ENCODE measurements around the gene PIK3CG. TPM values are rescaled to one million over a fixed set of nuclear protein-coding genes. Genes with fewer than 3 reads are reported as not detected.

PIK3CG gene
- total RNA-seq, 1 donor = not detected

GRCh38 chr7:106855540-106856132, 9.4 kb upstream of the PIK3CG start:
- H3K4me2 ChIP-seq (ENCODE audit: insufficient read depth, low read length) = no peak overlapping the region
- no peaks in the 10 kb centered on the region for H3K27me3 ChIP-seq (ENCODE audit: insufficient read depth, low read length)
- TF ChIP-seq, protein P1, sequence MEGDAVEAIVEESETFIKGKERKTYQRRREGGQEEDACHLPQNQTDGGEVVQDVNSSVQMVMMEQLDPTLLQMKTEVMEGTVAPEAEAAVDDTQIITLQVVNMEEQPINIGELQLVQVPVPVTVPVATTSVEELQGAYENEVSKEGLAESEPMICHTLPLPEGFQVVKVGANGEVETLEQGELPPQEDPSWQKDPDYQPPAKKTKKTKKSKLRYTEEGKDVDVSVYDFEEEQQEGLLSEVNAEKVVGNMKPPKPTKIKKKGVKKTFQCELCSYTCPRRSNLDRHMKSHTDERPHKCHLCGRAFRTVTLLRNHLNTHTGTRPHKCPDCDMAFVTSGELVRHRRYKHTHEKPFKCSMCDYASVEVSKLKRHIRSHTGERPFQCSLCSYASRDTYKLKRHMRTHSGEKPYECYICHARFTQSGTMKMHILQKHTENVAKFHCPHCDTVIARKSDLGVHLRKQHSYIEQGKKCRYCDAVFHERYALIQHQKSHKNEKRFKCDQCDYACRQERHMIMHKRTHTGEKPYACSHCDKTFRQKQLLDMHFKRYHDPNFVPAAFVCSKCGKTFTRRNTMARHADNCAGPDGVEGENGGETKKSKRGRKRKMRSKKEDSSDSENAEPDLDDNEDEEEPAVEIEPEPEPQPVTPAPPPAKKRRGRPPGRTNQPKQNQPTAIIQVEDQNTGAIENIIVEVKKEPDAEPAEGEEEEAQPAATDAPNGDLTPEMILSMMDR (IDR thresholded peaks at IDR 0.05; ENCODE audit: extremely low read depth, low read depth, low read length) = no peak
- H3K4me1 ChIP-seq (ENCODE audit: insufficient read depth, low read length) = no peaks in the 10 kb centered on the region
- H3K79me2 ChIP-seq (ENCODE audit: insufficient read depth, low read length) = no peaks in the 10 kb centered on the region
- H2AFZ ChIP-seq (ENCODE audit: low read length) = no peak overlapping the region
- H3K27ac ChIP-seq (ENCODE audit: low read depth, low read length) = no peak overlapping the region
- no peaks in the 10 kb centered on the region for H3K9me3 ChIP-seq (ENCODE audit: low read depth, low read length)
- DNase-seq (ENCODE audit: insufficient read length, low spot score, missing footprints) = no peak
- H4K20me1 ChIP-seq (ENCODE audit: insufficient read depth, low read length) = no peaks in the 10 kb centered on the region
- H3K4me3 ChIP-seq (ENCODE audit: insufficient read depth, low read length) = no peak overlapping the region
- H3K36me3 ChIP-seq (ENCODE audit: insufficient read depth, low read length) = no peaks in the 10 kb centered on the region

DNA sequence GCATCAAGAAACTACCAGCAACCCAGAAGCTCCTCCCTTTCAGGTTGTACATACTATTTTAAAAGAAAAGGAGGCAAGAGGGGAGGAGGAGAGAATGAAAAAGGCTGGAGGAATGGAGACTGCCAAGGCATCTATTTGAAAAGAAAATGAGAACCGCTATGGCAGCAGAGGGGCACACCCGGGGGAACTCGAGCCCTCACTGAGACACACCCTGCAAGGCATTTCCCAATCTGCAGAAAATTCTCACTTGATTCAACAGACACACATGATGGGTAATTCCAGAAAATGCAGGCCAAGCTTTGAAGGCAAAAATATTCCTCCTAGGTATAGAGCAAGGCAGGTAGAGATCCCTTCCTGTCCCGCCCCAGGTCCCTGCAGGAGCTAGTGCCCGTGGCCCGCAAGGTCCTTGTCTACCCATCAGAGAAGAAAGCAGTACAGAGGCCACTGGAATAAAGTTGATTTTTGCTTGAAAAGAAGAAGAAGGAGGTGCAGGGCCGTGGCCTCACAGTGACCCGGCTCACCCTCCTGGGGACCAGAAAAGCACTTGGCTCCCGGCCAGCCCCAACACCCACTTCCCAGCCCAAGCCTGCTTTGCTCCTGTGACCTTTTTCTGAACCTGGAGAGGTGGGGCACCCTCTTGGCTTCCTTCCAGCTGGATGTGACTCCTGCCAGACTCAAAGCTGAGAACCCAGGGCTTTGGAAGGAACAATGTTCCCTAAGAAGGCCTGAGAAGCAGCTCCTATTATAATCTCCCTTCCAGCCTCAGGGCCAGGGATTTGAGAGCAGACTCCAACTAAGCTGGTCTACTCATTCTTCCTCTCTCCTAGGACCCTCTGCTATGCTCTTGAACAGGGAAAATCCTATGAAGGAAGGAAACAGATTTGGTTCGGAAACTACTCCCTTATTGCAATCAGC, 6.2 kb upstream of the PIK3CG start:
- no peak for DNase-seq (ENCODE audit: insufficient read length, low spot score, missing footprints)
- Histone ChIP-seq H3K4me1 (ENCODE audit: insufficient read depth, low read length) (no peaks in the 10 kb centered on the region), H3K27ac (ENCODE audit: low read depth, low read length) (no peak overlapping the region), H2AFZ (ENCODE audit: low read length) (no peak overlapping the region), H4K20me1 (ENCODE audit: insufficient read depth, low read length) (no peaks in the 10 kb centered on the region), H3K4me2 (ENCODE audit: insufficient read depth, low read length) (no peak overlapping the region), H3K4me3 (ENCODE audit: insufficient read depth, low read length) (no peak overlapping the region), H3K27me3 (ENCODE audit: insufficient read depth, low read length) (peaks cover 2% of the 10 kb centered on the region), H3K79me2 (ENCODE audit: insufficient read depth, low read length) (no peaks in the 10 kb centered on the region), H3K36me3 (ENCODE audit: insufficient read depth, low read length) (no peaks in the 10 kb centered on the region), H3K9me3 (ENCODE audit: low read depth, low read length) (no peaks in the 10 kb centered on the region)
- TF ChIP-seq, protein P1 (IDR thresholded peaks at IDR 0.05; ENCODE audit: extremely low read depth, low read depth, low read length) = no peak

DNA sequence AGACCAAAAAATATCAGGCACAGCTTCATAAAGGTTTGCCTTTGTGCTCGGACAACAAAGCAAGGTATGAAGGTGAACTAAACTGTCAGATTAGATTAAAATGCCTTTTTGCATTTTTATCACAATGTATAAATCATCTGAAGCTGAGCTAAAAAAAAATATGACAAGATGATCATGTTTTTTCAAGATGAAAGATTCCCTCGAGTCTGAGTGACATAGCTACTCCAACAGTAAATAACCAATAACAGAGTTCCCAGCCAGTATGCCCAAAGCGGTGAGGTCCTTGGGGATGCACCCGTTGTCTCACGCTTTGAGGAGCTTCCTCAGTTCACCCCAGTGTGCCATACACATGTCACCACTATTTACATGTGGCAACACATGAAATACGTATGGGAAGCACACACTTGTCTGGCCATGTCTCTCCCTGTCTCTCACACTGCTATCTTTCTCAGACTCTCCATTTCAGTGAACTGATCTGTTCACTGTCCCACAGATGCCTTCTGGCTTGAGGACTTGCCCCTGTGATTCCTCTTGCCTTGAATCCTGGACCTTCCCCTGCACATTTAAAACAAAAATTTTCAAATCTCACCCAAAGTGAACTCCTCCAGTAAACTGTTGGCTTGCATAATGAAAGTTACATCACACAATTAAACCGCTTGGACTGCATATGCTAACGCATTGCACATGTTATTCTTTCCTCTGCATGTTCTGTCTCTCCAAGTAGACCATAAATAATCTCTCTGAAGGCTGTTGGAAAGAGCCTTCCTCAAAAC, 2.6 kb upstream of the PIK3CG start:
- TF ChIP-seq, protein P1 (IDR thresholded peaks at IDR 0.05; ENCODE audit: extremely low read depth, low read depth, low read length) = no peak

More for the DNA sequence above, 2.6 kb upstream of the PIK3CG start:
- Histone ChIP-seq H3K36me3 (ENCODE audit: insufficient read depth, low read length) (no peaks in the 10 kb centered on the region), H3K4me3 (ENCODE audit: insufficient read depth, low read length) (no peak overlapping the region), H4K20me1 (ENCODE audit: insufficient read depth, low read length) (no peaks in the 10 kb centered on the region), H3K4me1 (ENCODE audit: insufficient read depth, low read length) (no peaks in the 10 kb centered on the region), H3K27me3 (ENCODE audit: insufficient read depth, low read length) (peaks cover 5% of the 10 kb centered on the region), H3K27ac (ENCODE audit: low read depth, low read length) (no peak overlapping the region), H3K79me2 (ENCODE audit: insufficient read depth, low read length) (no peaks in the 10 kb centered on the region), H3K9me3 (ENCODE audit: low read depth, low read length) (no peaks in the 10 kb centered on the region), H2AFZ (ENCODE audit: low read length) (no peak overlapping the region), H3K4me2 (ENCODE audit: insufficient read depth, low read length) (no peak overlapping the region)
- DNase-seq (ENCODE audit: insufficient read length, low spot score, missing footprints) = no peak

Data from osteoblast (primary cell).